Natural killer cell (primary cell): ENCODE data around the gene CATSPERD. TPM values are rescaled to one million over a fixed set of nuclear protein-coding genes. Genes with fewer than 3 reads are reported as not detected.

Experiments used
- ATAC-seq, 3 donors: fragments of 150-1000 bp in 2 of 3; fragments of 200-7000 bp in 1 of 3; cut with Tn5 transposase; 1 replicate in 1 of 3; 2 replicates in 2 of 3; pipeline ENCODE4 v1.10.0; 2021; ENCODE audit warnings: mild to moderate bottlenecking in 2 of 3, moderate library complexity in 2 of 3
- DNase-seq, 2 donors: peaks; one replicate each; pipeline versions ENCODE4 v3.0.0 to v3.0.0-alpha.2; 2013 to 2021; ENCODE audit warnings: mixed read lengths in 1 of 2
- H3K27ac ChIP-seq: one replicate; pipeline ENCODE4 v1.5.1; 2013; ENCODE audit warnings: mild to moderate bottlenecking, low read length
- H3K27me3 ChIP-seq: one replicate; pipeline ENCODE4 v1.6.1; 2013; ENCODE audit warnings: low read length; ENCODE audit not compliant: control insufficient read depth, insufficient read depth
- H3K36me3 ChIP-seq: one replicate; pipeline ENCODE4 v1.6.1; 2013; ENCODE audit warnings: low read length; ENCODE audit not compliant: control insufficient read depth, insufficient read depth
- H3K4me1 ChIP-seq: one replicate; pipeline ENCODE4 v1.6.1; 2013; ENCODE audit warnings: low read length; ENCODE audit not compliant: control insufficient read depth, insufficient read depth
- H3K4me3 ChIP-seq: one replicate; pipeline ENCODE4 v1.5.1; 2013; ENCODE audit warnings: low read length
- H3K9me3 ChIP-seq: one replicate; pipeline ENCODE4 v1.6.1; 2013; ENCODE audit warnings: low read length; ENCODE audit not compliant: control insufficient read depth, insufficient read depth
- H3K27ac Mint-ChIP-seq, 2 donors: one replicate each; pipeline ENCODE4 v1.8.0; 2022; ENCODE audit warnings: mild to moderate bottlenecking in 2 of 2, mixed read lengths in 2 of 2, moderate library complexity in 1 of 2
- H3K27me3 Mint-ChIP-seq, 2 donors: one replicate each; pipeline ENCODE4 v1.8.0; 2022; ENCODE audit warnings: low read depth in 2 of 2, mixed read lengths in 2 of 2
- H3K36me3 Mint-ChIP-seq: one replicate; pipeline ENCODE4 v1.8.0; 2022; ENCODE audit warnings: mixed read lengths
- H3K4me1 Mint-ChIP-seq, 2 donors: one replicate each; pipeline ENCODE4 v1.8.0; 2022; ENCODE audit warnings: mixed read lengths in 2 of 2
- H3K4me3 Mint-ChIP-seq: one replicate; pipeline ENCODE4 v1.8.0; 2022; ENCODE audit warnings: mild to moderate bottlenecking, moderate library complexity, mixed read lengths
- H3K9me3 Mint-ChIP-seq, 2 donors: one replicate each; pipeline ENCODE4 v1.8.0; 2022; ENCODE audit warnings: mixed read lengths in 2 of 2
- CTCF ChIP-seq: fragments of 200-600 bp; IDR thresholded peaks from one replicate; pipeline ENCODE4 v1.8.0; 2022; ENCODE audit warnings: antibody characterized with exemption
- WGBS: methylation state at CpG from one replicate; pipeline ENCODE4 v1.1.7; 2013; ENCODE audit warnings: missing lambda C conversion rate; ENCODE audit not compliant: insufficient coverage; 5-methylcytosine and 5-hydroxymethylcytosine counted together
- intact Hi-C: fragments of 100-400 bp; cut with micrococcal nuclease; formaldehyde crosslinking; loops from one replicate; pipeline ENCODE4 v1.14.2; 2022
- total RNA-seq, 4 donors: library from RNA; stranded (reverse); fragments of 120-200 nt in 1 of 4; gene quantifications; one replicate each; pipeline versions ENCODE4 v1.2.3 to v1.2.4, GENCODE V29; 2013 to 2022

The CATSPERD gene
- total RNA-seq, 3 donors from 2014 or later (not counting 1 experiment from before 2014, with no cell fraction given), result not detected

- peaks cover 52% of the 10 kb centered on the region for H3K36me3 ChIP-seq
- peaks cover 18% of the 10 kb centered on the region for H3K4me1 ChIP-seq
Observed at GRCh38 chr19:5787409-5788182, 67.2 kb downstream of the CATSPERD start.

GRCh38 chr19:5788422-5788821 is 68.0 kb downstream of the CATSPERD start:
- no peak for ATAC-seq
- 98% methylated on average over 4 of the region's 5 CpGs for WGBS
- Histone ChIP-seq H3K4me1 (peaks cover 18% of the 10 kb centered on the region), H3K4me3 (no peak overlapping the region), H3K27ac (no peak overlapping the region), H3K27me3 (no peaks in the 10 kb centered on the region), H3K36me3 (peaks cover 52% of the 10 kb centered on the region), H3K9me3 (no peaks in the 10 kb centered on the region)
- intact Hi-C loops, result no loop called here
- peak overlapping the region in 1 of 2 donors; percentile 29 for H3K27ac Mint-ChIP-seq
- peaks cover 0 to 3% of the 10 kb centered on the region in 2 donors for H3K27me3 Mint-ChIP-seq
- H3K9me3 Mint-ChIP-seq, result no peaks in the 10 kb centered on the region
- no peak for DNase-seq
- H3K4me1 Mint-ChIP-seq, result peaks cover 14 to 22% of the 10 kb centered on the region in 2 donors
- no peak for TF ChIP-seq CTCF
- H3K36me3 Mint-ChIP-seq, result no peaks in the 10 kb centered on the region
- H3K4me3 Mint-ChIP-seq, result no peak overlapping the region

More at GRCh38 chr19:5787409-5788182, 67.2 kb downstream of the CATSPERD start:
- H3K27ac Mint-ChIP-seq, result peak overlapping the region in 1 of 2 donors; percentile 29
- peaks cover 14 to 22% of the 10 kb centered on the region in 2 donors for H3K4me1 Mint-ChIP-seq
- Histone ChIP-seq H3K4me3 (no peak overlapping the region), H3K27ac (no peak overlapping the region), H3K9me3 (no peaks in the 10 kb centered on the region), H3K27me3 (no peaks in the 10 kb centered on the region)
- H3K27me3 Mint-ChIP-seq, result no peaks in the 10 kb centered on the region
- no peak for TF ChIP-seq CTCF
- DNase-seq (peak in 1 of 2 donors; percentile 17), ATAC-seq (no peak)
- 97% methylated on average over 39 of the region's 39 CpGs for WGBS
- intact Hi-C loops, result no loop called here
- H3K36me3 Mint-ChIP-seq, result no peaks in the 10 kb centered on the region
- H3K4me3 Mint-ChIP-seq, result no peak overlapping the region
- no peaks in the 10 kb centered on the region for H3K9me3 Mint-ChIP-seq

GRCh38 chr19:5789351-5789761 is 68.9 kb downstream of the CATSPERD start:
- 97% methylated on average over 39 of the region's 39 CpGs for WGBS
- TF ChIP-seq CTCF, result no peak
- peaks cover 0 to 3% of the 10 kb centered on the region in 2 donors for H3K27me3 Mint-ChIP-seq
- intact Hi-C loops, result no loop called here
- Histone ChIP-seq H3K9me3 (no peaks in the 10 kb centered on the region), H3K4me1 (peaks cover 18% of the 10 kb centered on the region), H3K27me3 (no peaks in the 10 kb centered on the region), H3K27ac (no peak overlapping the region), H3K36me3 (peaks cover 50% of the 10 kb centered on the region), H3K4me3 (no peak overlapping the region)
- H3K4me1 Mint-ChIP-seq, result peaks cover 14 to 22% of the 10 kb centered on the region in 2 donors
- no peaks in the 10 kb centered on the region for H3K9me3 Mint-ChIP-seq
- no peak for DNase-seq
- no peaks in the 10 kb centered on the region for H3K36me3 Mint-ChIP-seq
- H3K27ac Mint-ChIP-seq, result peak overlapping the region in 1 of 2 donors; percentile 100
- no peak overlapping the region for H3K4me3 Mint-ChIP-seq
- no peak for ATAC-seq
